OCI-LY7 (cell line): ENCODE measurements around the gene IGF2BP1.

Experiments
- CTCF ChIP-seq: fragments of 200-600 bp; sonication (generic); conservative IDR thresholded peaks from 2 replicates; pipeline ENCODE4 v1.5.1; 2014; ENCODE audit warnings: mild to moderate bottlenecking, antibody characterized with exemption, low read length, moderate library complexity, mixed read lengths
- EZH2phosphoT487 ChIP-seq: fragments of 200-600 bp; sonication (generic); IDR thresholded peaks from 2 replicates; pipeline ENCODE4 v1.6.1; 2018; ENCODE audit warnings: low read depth, borderline replicate concordance, mild to moderate bottlenecking, mixed run types, antibody characterized with exemption, low read length, moderate library complexity, mixed read lengths

- TF ChIP-seq CTCF (no peak), EZH2phosphoT487 (no peak)
These were observed 27.0 kb upstream of the IGF2BP1 start for GRCh38 chr17:48970224-48970623.
